Measurements from ENCODE around the gene CCSER1. TPM values are rescaled to one million over a fixed set of nuclear protein-coding genes. Genes with fewer than 3 reads are reported as not detected.
"Not testable (repeated sequence)": the region's sequence is repeated elsewhere in the genome, so short reads cannot be mapped to it uniquely, and the experiment has no call there.

CCSER1 gene
- total RNA-seq, 3 donors from 2014 or later (not counting 1 experiment from before 2014, with no cell fraction given) = 0.87 to 1.1 (median 1.1) TPM

- peaks cover 18% of the 10 kb centered on the region for H3K36me3 Mint-ChIP-seq
- H3K4me3 ChIP-seq (ENCODE audit: low read length) = no peak overlapping the region
- no peaks in the 10 kb centered on the region for H3K36me3 ChIP-seq (ENCODE audit: control insufficient read depth, insufficient read depth, low read length)
- 92% methylated on average over 1 of the region's 3 CpGs for WGBS (ENCODE audit: insufficient coverage)
- no peaks in the 10 kb centered on the region for H3K9me3 ChIP-seq (ENCODE audit: control insufficient read depth, insufficient read depth, low read length)
- peaks cover 19 to 35% of the 10 kb centered on the region in 2 donors for H3K9me3 Mint-ChIP-seq
- no peaks in the 10 kb centered on the region for H3K4me1 Mint-ChIP-seq
- no peak overlapping the region for H3K27ac ChIP-seq (ENCODE audit: low read length)
- TF ChIP-seq CTCF (IDR thresholded peaks at IDR 0.05) = no peak
- intact Hi-C loops (cut with micrococcal nuclease) = no loop called here
- H3K27ac Mint-ChIP-seq = no peak overlapping the region
- no peaks in the 10 kb centered on the region for H3K4me1 ChIP-seq (ENCODE audit: control insufficient read depth, insufficient read depth, low read length)
- no peaks in the 10 kb centered on the region for H3K27me3 Mint-ChIP-seq (ENCODE audit: low read depth in 2 of 2)
- no peak for ATAC-seq
- H3K27me3 ChIP-seq (ENCODE audit: control insufficient read depth, insufficient read depth, low read length) = no peaks in the 10 kb centered on the region
- H3K4me3 Mint-ChIP-seq = no peak overlapping the region
- DNase-seq = no peak
These were observed 779.0 kb downstream of the CCSER1 start for GRCh38 chr4:90906239-90906638.

GRCh38 chr4:90911724-90912434 lies 784.7 kb downstream of the CCSER1 start:
- H3K36me3 ChIP-seq (ENCODE audit: control insufficient read depth, insufficient read depth, low read length); H3K4me1 ChIP-seq (ENCODE audit: control insufficient read depth, insufficient read depth, low read length); ATAC-seq; DNase-seq; H3K27me3 ChIP-seq (ENCODE audit: control insufficient read depth, insufficient read depth, low read length); H3K4me1 Mint-ChIP-seq; H3K36me3 Mint-ChIP-seq; H3K4me3 ChIP-seq (ENCODE audit: low read length); intact Hi-C loops (cut with micrococcal nuclease); H3K4me3 Mint-ChIP-seq; H3K27ac ChIP-seq (ENCODE audit: low read length); H3K27ac Mint-ChIP-seq; H3K27me3 Mint-ChIP-seq (ENCODE audit: low read depth in 2 of 2); H3K9me3 ChIP-seq (ENCODE audit: control insufficient read depth, insufficient read depth, low read length): not testable (repeated sequence)
- WGBS (ENCODE audit: insufficient coverage) = 88% methylated on average over 17 of the region's 17 CpGs
- peaks cover 10 to 21% of the 10 kb centered on the region in 2 donors for H3K9me3 Mint-ChIP-seq

GRCh38 chr4:90922174-90922573 lies 795.0 kb downstream of the CCSER1 start:
- intact Hi-C loops (cut with micrococcal nuclease) = no loop called here
- ATAC-seq = no peak
- H3K9me3 Mint-ChIP-seq = peaks cover 4 to 6% of the 10 kb centered on the region in 2 donors
- Histone ChIP-seq H3K4me1 (ENCODE audit: control insufficient read depth, insufficient read depth, low read length) (no peaks in the 10 kb centered on the region), H3K27ac (ENCODE audit: low read length) (no peak overlapping the region), H3K9me3 (ENCODE audit: control insufficient read depth, insufficient read depth, low read length) (no peaks in the 10 kb centered on the region), H3K4me3 (ENCODE audit: low read length) (no peak overlapping the region), H3K36me3 (ENCODE audit: control insufficient read depth, insufficient read depth, low read length) (no peaks in the 10 kb centered on the region), H3K27me3 (ENCODE audit: control insufficient read depth, insufficient read depth, low read length) (no peaks in the 10 kb centered on the region)
- no peaks in the 10 kb centered on the region for H3K4me1 Mint-ChIP-seq
- TF ChIP-seq CTCF (IDR thresholded peaks at IDR 0.05) = no peak
- H3K27me3 Mint-ChIP-seq (ENCODE audit: low read depth in 2 of 2) = no peaks in the 10 kb centered on the region
- no peaks in the 10 kb centered on the region for H3K36me3 Mint-ChIP-seq
- DNase-seq = no peak
- WGBS (ENCODE audit: insufficient coverage) = no CpG with 5 or more reads among the region's 2 CpGs
- H3K4me3 Mint-ChIP-seq = no peak overlapping the region
- H3K27ac Mint-ChIP-seq = no peak overlapping the region

- no peak for ATAC-seq
- no peaks in the 10 kb centered on the region for H3K4me1 ChIP-seq (ENCODE audit: control insufficient read depth, insufficient read depth, low read length)
- H3K4me3 Mint-ChIP-seq = no peak overlapping the region
- no peaks in the 10 kb centered on the region for H3K27me3 Mint-ChIP-seq (ENCODE audit: low read depth in 2 of 2)
- no peaks in the 10 kb centered on the region for H3K9me3 ChIP-seq (ENCODE audit: control insufficient read depth, insufficient read depth, low read length)
- H3K27me3 ChIP-seq (ENCODE audit: control insufficient read depth, insufficient read depth, low read length) = no peaks in the 10 kb centered on the region
- H3K4me3 ChIP-seq (ENCODE audit: low read length) = no peak overlapping the region
- H3K36me3 ChIP-seq (ENCODE audit: control insufficient read depth, insufficient read depth, low read length) = no peaks in the 10 kb centered on the region
- intact Hi-C loops (cut with micrococcal nuclease) = no loop called here
- H3K27ac Mint-ChIP-seq = no peak overlapping the region
- H3K36me3 Mint-ChIP-seq = no peaks in the 10 kb centered on the region
- no peaks in the 10 kb centered on the region for H3K4me1 Mint-ChIP-seq
- no peak for TF ChIP-seq CTCF (IDR thresholded peaks at IDR 0.05)
- DNase-seq = no peak
- peaks cover 0 to 4% of the 10 kb centered on the region in 2 donors for H3K9me3 Mint-ChIP-seq
- H3K27ac ChIP-seq (ENCODE audit: low read length) = no peak overlapping the region
These were observed 799.8 kb downstream of the CCSER1 start for GRCh38 chr4:90926957-90927356.
